A673 (cell line): ENCODE results near the gene UBA1.

ENCODE experiments used
- EZH2 ChIP-seq: fragments of 200-600 bp; sonication (generic); IDR thresholded peaks from 2 replicates; pipeline ENCODE4 v1.6.1; 2017; ENCODE audit warnings: borderline replicate concordance, low read depth, mild to moderate bottlenecking, mixed read lengths, antibody characterized with exemption, low read length; ENCODE audit not compliant: poor library complexity, severe bottlenecking
- TF ChIP-seq, protein P1 (sequence below): fragments of 300-800, 200-600 bp; sonication (generic); conservative IDR thresholded peaks from 2 replicates; pipeline ENCODE4 v1.5.1; 2017; ENCODE audit warnings: low read depth, mild to moderate bottlenecking, antibody characterized with exemption, low read length, moderate library complexity, mixed read lengths

DNA sequence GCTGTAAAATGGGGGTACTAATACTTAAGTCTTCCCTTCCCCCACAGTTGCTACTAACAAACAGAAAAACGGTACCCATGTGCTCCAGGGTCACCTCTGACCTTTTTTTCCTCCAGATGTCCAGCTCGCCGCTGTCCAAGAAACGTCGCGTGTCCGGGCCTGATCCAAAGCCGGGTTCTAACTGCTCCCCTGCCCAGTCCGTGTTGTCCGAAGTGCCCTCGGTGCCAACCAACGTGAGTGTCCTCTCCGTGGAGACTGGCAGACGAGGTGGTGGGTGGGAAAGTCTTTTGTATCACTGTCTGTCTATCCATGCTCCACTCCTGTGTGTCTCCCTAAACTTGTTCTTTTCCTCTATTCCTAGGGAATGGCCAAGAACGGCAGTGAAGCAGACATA, 5.1 kb downstream of the UBA1 start:
- TF ChIP-seq, protein P1, sequence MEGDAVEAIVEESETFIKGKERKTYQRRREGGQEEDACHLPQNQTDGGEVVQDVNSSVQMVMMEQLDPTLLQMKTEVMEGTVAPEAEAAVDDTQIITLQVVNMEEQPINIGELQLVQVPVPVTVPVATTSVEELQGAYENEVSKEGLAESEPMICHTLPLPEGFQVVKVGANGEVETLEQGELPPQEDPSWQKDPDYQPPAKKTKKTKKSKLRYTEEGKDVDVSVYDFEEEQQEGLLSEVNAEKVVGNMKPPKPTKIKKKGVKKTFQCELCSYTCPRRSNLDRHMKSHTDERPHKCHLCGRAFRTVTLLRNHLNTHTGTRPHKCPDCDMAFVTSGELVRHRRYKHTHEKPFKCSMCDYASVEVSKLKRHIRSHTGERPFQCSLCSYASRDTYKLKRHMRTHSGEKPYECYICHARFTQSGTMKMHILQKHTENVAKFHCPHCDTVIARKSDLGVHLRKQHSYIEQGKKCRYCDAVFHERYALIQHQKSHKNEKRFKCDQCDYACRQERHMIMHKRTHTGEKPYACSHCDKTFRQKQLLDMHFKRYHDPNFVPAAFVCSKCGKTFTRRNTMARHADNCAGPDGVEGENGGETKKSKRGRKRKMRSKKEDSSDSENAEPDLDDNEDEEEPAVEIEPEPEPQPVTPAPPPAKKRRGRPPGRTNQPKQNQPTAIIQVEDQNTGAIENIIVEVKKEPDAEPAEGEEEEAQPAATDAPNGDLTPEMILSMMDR: no peak
- no peak for TF ChIP-seq EZH2
